Nephron (organoid): Measurements from ENCODE around the gene KIAA0825.

Experiments used
- H3K27ac Mint-ChIP-seq, 3 experiments: 2 replicates each; pipeline ENCODE4 v1.8.0; 2020; ENCODE audit warnings: mixed read lengths in 3 of 3, mild to moderate bottlenecking in 2 of 3, moderate library complexity in 1 of 3
- H3K27me3 Mint-ChIP-seq: 2 replicates; pipeline ENCODE4 v1.8.0; 2021; ENCODE audit warnings: low read depth, mild to moderate bottlenecking, moderate library complexity, mixed read lengths
- H3K36me3 Mint-ChIP-seq: 2 replicates; pipeline ENCODE4 v1.8.0; 2020; ENCODE audit warnings: low read depth, mixed read lengths
- H3K4me1 Mint-ChIP-seq: 2 replicates; pipeline ENCODE4 v1.8.0; 2020; ENCODE audit warnings: mixed read lengths
- H3K4me3 Mint-ChIP-seq, 3 experiments: 2 replicates each; pipeline ENCODE4 v1.8.0; 2020; ENCODE audit warnings: mild to moderate bottlenecking in 3 of 3, mixed read lengths in 3 of 3, moderate library complexity in 2 of 3
- H3K9me3 Mint-ChIP-seq: 2 replicates; pipeline ENCODE4 v1.8.0; 2020; ENCODE audit warnings: mixed read lengths
- CTCF ChIP-seq, 3 experiments: fragments of 200-600 bp; sonication (generic); IDR thresholded peaks; one replicate each; pipeline ENCODE4 v1.5.0; 2021; ENCODE audit warnings: antibody characterized with exemption in 3 of 3; ENCODE audit not compliant: unreplicated experiment in 3 of 3

The KIAA0825 gene

DNA sequence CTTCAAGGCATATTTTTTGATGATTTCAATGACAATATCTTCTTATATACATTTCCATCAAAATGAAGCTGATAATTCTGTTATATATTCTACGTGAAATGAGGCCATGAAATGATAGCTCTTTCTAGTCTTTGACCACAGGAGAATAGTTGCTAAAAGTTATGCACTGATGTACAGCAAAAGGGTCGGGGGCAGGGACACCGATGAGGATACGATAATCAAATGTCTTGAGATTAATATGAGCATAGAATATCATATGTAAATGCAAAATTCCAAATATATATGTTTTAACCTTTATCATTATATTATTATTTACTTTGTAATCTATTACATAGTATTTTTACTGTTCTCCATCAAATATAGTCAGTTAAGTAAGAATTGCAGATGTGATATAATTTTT is 264.8 kb downstream of the KIAA0825 start:
- Mint-ChIP-seq H3K27me3 (no peaks in the 10 kb centered on the region), H3K27ac (no peak overlapping the region)
- TF ChIP-seq CTCF (IDR thresholded peaks at IDR 0.05; ENCODE audit: unreplicated experiment in 3 of 3), result no peak

GRCh38 chr5:94347130-94347529 is 271.3 kb downstream of the KIAA0825 start:
- no peaks in the 10 kb centered on the region for H3K4me1 Mint-ChIP-seq
- no peak for TF ChIP-seq CTCF (IDR thresholded peaks at IDR 0.05; ENCODE audit: unreplicated experiment in 3 of 3)
- no peaks in the 10 kb centered on the region for H3K36me3 Mint-ChIP-seq
- no peaks in the 10 kb centered on the region for H3K27me3 Mint-ChIP-seq
- no peak overlapping the region for H3K27ac Mint-ChIP-seq
- H3K4me3 Mint-ChIP-seq, result no peak overlapping the region
- peaks cover 30% of the 10 kb centered on the region for H3K9me3 Mint-ChIP-seq

More for the DNA sequence above, 264.8 kb downstream of the KIAA0825 start:
- no peaks in the 10 kb centered on the region for H3K36me3 Mint-ChIP-seq
- H3K9me3 Mint-ChIP-seq, result peaks cover 16% of the 10 kb centered on the region
- no peaks in the 10 kb centered on the region for H3K4me1 Mint-ChIP-seq
- no peak overlapping the region for H3K4me3 Mint-ChIP-seq

DNA sequence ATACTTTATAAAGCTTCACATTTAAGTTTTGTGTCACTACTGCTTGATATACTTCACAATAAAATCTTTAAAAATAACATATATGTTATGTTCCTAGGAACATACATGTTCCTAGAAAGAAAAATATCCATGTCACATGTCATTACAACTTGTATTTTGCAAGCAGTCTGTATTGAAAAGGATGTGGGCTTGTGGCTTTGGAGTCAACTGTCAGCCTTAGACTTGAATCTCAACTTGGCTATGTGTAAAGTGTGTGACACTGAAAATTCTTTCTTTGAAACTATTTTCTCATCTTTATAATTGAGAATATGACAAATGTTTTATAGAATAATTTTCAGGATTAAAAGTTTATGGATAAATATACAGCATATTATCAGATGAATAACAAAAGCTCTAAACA is 273.1 kb downstream of the KIAA0825 start:
- TF ChIP-seq CTCF (IDR thresholded peaks at IDR 0.05; ENCODE audit: unreplicated experiment in 3 of 3), result no peak
- peaks cover 19% of the 10 kb centered on the region for H3K9me3 Mint-ChIP-seq
- H3K4me1 Mint-ChIP-seq, result no peaks in the 10 kb centered on the region
- H3K27ac Mint-ChIP-seq, result no peak overlapping the region
- no peak overlapping the region for H3K4me3 Mint-ChIP-seq
- no peaks in the 10 kb centered on the region for H3K36me3 Mint-ChIP-seq
- no peaks in the 10 kb centered on the region for H3K27me3 Mint-ChIP-seq

DNA sequence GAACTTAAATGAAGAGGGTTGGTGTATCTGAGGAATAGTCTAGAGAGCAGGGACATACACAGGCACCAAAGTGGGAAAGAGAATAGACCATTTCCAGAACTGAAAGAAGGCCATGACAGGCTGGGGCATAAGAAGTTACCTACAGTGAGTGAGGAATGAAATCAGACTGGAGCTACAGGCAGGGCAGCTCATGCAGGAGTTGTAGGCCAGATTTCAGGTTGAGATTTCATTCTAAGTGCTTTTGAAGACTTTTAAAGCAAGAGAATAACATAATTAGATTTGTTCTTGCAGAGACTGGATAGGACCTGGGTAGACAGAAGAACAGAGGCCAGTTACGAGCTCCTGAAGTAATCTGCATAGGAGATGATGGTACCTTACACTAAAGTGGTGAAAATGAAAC is 280.8 kb downstream of the KIAA0825 start:
- Mint-ChIP-seq H3K9me3 (peaks cover 5% of the 10 kb centered on the region), H3K27me3 (no peaks in the 10 kb centered on the region), H3K4me3 (no peak overlapping the region), H3K4me1 (no peaks in the 10 kb centered on the region), H3K27ac (no peak overlapping the region), H3K36me3 (no peaks in the 10 kb centered on the region)
- TF ChIP-seq CTCF (IDR thresholded peaks at IDR 0.05; ENCODE audit: unreplicated experiment in 3 of 3), result no peak

DNA sequence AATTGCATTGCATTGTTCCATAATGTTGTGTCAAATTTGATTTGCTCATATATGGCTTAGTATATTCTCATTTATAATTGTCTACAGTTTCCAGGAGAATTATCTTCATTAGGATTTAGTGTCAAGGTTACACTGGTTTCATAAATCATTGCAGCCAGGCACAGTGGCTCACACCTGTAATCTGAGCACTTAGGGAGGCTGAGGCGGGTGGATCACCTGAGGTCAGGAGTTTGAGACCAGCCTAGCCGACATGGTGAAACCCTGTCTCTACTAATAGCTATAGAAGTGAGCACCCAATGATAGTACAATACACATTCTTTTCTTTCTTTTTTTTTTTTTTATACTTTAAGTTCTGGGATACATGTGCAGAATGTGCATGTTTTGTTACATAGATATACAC is 282.5 kb downstream of the KIAA0825 start:
- Mint-ChIP-seq H3K4me1 (no peaks in the 10 kb centered on the region), H3K9me3 (peaks cover 11% of the 10 kb centered on the region), H3K27ac (no peak overlapping the region), H3K27me3 (no peaks in the 10 kb centered on the region), H3K4me3 (no peak overlapping the region), H3K36me3 (no peaks in the 10 kb centered on the region)
- TF ChIP-seq CTCF (IDR thresholded peaks at IDR 0.05; ENCODE audit: unreplicated experiment in 3 of 3), result no peak

DNA sequence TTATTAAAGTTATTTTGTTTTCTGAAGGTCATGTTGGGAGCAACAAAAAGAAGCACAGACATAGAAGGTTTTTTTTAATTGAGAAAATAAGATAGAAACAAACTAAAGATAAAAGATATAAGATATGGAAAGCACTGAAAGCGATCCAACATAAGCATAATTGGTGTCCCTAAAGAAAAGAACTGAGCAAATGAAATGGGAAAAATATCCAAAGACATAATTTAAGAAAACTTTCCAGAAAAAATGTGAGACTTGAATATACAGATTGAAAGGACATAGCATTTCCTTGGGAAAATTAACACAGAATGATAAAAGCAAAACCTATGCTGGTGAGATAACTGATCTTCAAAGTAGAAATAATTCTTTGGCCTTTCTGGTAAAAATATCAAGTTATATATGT is 289.3 kb downstream of the KIAA0825 start:
- H3K36me3 Mint-ChIP-seq, result no peaks in the 10 kb centered on the region

More for the DNA sequence above, 289.3 kb downstream of the KIAA0825 start:
- no peak for TF ChIP-seq CTCF (IDR thresholded peaks at IDR 0.05; ENCODE audit: unreplicated experiment in 3 of 3)
- no peak overlapping the region for H3K4me3 Mint-ChIP-seq
- H3K27ac Mint-ChIP-seq, result no peak overlapping the region
- H3K27me3 Mint-ChIP-seq, result no peaks in the 10 kb centered on the region
- H3K9me3 Mint-ChIP-seq, result peaks cover 25% of the 10 kb centered on the region
- H3K4me1 Mint-ChIP-seq, result no peaks in the 10 kb centered on the region
